ENCODE results near the gene ZFYVE28. TPM values are rescaled to one million over a fixed set of nuclear protein-coding genes. Genes with fewer than 3 reads are reported as not detected.

ZFYVE28 gene
- total and polyA plus RNA-seq, 2 donors from 2014 or later, result 8.0 to 18.9 TPM

DNA sequence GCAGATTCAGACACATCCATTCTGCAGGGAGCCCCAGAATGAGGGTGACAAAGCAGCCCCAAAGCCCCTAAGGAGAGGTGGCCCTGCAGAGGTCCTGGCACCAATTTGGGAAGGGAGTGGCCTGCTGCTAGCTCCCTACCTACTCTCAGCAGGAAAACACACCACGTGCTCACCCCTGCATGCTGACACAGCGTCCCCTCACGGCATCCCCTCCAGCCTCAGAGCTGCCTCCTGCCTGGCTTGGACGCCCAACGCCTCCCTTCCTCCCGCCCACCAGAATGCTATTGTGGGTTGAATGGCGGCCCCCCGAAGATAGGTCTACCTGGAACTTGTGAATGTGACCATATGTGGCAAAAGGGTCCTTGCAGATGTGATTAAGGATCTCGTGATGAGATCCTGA is 28.8 kb downstream of the ZFYVE28 start:
- Histone ChIP-seq H3K9me3 (ENCODE audit: control insufficient read depth in 2 of 3, insufficient read depth in 1 of 3, low read length in 3 of 3) (no peaks in the 10 kb centered on the region), H3K4me3 (ENCODE audit: low read length in 3 of 3) (no peak overlapping the region), H3K4me1 (ENCODE audit: control insufficient read depth in 2 of 3, insufficient read depth in 2 of 3, low read depth in 1 of 3, low read length in 3 of 3) (peaks cover 0 to 8% (median 0%) of the 10 kb centered on the region in 3 donors), H3K27me3 (ENCODE audit: control insufficient read depth, insufficient read depth, low read length) (no peaks in the 10 kb centered on the region), H3K36me3 (ENCODE audit: control insufficient read depth in 2 of 3, insufficient read depth in 3 of 3, low read length in 3 of 3) (no peaks in the 10 kb centered on the region), H3K9ac (ENCODE audit: low read length in 3 of 3) (no peak overlapping the region), H3K27ac (ENCODE audit: low read depth in 2 of 2, low read length in 2 of 2) (no peak overlapping the region)
- peak in 2 of 5 donors; percentile 19 to 59 for DNase-seq
- intact Hi-C loops (cut with DNase I), result no loop called here
- no peak for TF ChIP-seq CTCF (IDR thresholded peaks at IDR 0.05; ENCODE audit: borderline replicate concordance, extremely low read depth, insufficient read depth)
- no peak for FAIRE-seq

DNA sequence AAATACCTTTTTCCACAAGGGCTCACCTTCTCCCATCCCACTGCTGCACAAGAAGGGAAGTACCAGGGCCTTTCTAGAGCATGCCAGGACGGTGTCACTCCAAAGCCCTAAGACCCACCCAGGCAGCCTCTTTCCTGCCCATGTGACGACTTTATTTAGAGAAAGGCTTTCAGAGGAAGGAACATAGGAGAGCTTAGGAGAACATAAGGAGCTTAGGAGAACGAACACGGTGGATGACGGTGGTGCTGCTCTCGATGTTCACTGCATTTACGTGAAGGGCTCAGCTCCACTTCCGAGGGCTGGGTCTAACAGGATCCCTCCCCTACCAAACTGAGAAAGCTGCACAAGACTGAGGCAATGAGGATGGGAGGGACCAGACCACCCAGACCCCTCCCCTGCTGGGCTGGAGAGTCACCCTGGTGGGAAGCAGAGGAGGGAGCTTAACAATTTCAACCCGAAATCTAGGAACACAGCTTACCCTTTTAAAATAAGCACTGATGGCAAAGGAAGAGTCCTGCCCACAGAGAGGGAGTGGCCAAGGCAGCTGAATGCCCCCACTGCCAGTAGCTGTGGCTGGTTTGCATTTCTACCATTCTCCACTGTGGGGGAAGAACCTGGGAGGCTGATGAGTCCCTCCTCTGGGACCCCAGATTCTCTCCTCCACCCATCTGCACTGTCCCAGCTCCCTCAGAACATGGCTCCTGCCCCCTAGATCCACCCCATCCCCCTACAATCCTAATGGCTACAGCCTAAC is 29.8 kb downstream of the ZFYVE28 start:
- Histone ChIP-seq H3K9me3 (ENCODE audit: control insufficient read depth in 2 of 3, insufficient read depth in 1 of 3, low read length in 3 of 3) (no peaks in the 10 kb centered on the region), H3K27ac (ENCODE audit: low read depth in 2 of 2, low read length in 2 of 2) (no peak overlapping the region), H3K36me3 (ENCODE audit: control insufficient read depth in 2 of 3, insufficient read depth in 3 of 3, low read length in 3 of 3) (no peaks in the 10 kb centered on the region), H3K4me3 (ENCODE audit: low read length in 3 of 3) (no peak overlapping the region), H3K9ac (ENCODE audit: low read length in 3 of 3) (no peak overlapping the region), H3K27me3 (ENCODE audit: control insufficient read depth, insufficient read depth, low read length) (no peaks in the 10 kb centered on the region), H3K4me1 (ENCODE audit: control insufficient read depth in 2 of 3, insufficient read depth in 2 of 3, low read depth in 1 of 3, low read length in 3 of 3) (peaks cover 0 to 4% (median 0%) of the 10 kb centered on the region in 3 donors)
- no peak for TF ChIP-seq CTCF (IDR thresholded peaks at IDR 0.05; ENCODE audit: borderline replicate concordance, extremely low read depth, insufficient read depth)
- no peak for FAIRE-seq
- DNase-seq, result peak in 1 of 5 donors; percentile 37
- intact Hi-C loops (cut with DNase I), result no loop called here

- no peak overlapping the region for H3K27ac ChIP-seq (ENCODE audit: low read depth in 2 of 2, low read length in 2 of 2)
- no peaks in the 10 kb centered on the region for H3K9me3 ChIP-seq (ENCODE audit: control insufficient read depth in 2 of 3, insufficient read depth in 1 of 3, low read length in 3 of 3)
- no peaks in the 10 kb centered on the region for H3K27me3 ChIP-seq (ENCODE audit: control insufficient read depth, insufficient read depth, low read length)
- H3K9ac ChIP-seq (ENCODE audit: low read length in 3 of 3), result no peak overlapping the region
- no peak for TF ChIP-seq CTCF (IDR thresholded peaks at IDR 0.05; ENCODE audit: borderline replicate concordance, extremely low read depth, insufficient read depth)
- no peak overlapping the region for H3K4me3 ChIP-seq (ENCODE audit: low read length in 3 of 3)
- H3K4me1 ChIP-seq (ENCODE audit: control insufficient read depth in 2 of 3, insufficient read depth in 2 of 3, low read depth in 1 of 3, low read length in 3 of 3), result no peaks in the 10 kb centered on the region
- intact Hi-C loops (cut with DNase I), result no loop called here
- H3K36me3 ChIP-seq (ENCODE audit: control insufficient read depth in 2 of 3, insufficient read depth in 3 of 3, low read length in 3 of 3), result no peaks in the 10 kb centered on the region
- no peak for FAIRE-seq
- no peak for DNase-seq
Observed at GRCh38 chr4:2387829-2388228, 30.6 kb downstream of the ZFYVE28 start.
